22Rv1 (cell line): ENCODE results near the gene RASSF4.

ENCODE experiments used
- CTCF ChIP-seq: fragments of 450-650 bp; IDR thresholded peaks from 2 replicates; pipeline ENCODE4 v1.5.1; 2017; ENCODE audit warnings: mild to moderate bottlenecking
- ZFX ChIP-seq: fragments of 450-650 bp; IDR thresholded peaks from 2 replicates; pipeline ENCODE4 v1.6.1; 2017; ENCODE audit warnings: antibody characterized with exemption, borderline replicate concordance

- no peak for TF ChIP-seq CTCF
- no peak for TF ChIP-seq ZFX
These were observed 22.9 kb downstream of the RASSF4 start for GRCh38 chr10:44982496-44982895.
